Prostate gland (tissue), 2 donors: ENCODE measurements around the gene DLL4.

Experiments used
- POLR2AphosphoS5 ChIP-seq: sonication (generic); formaldehyde crosslinking; IDR thresholded peaks from one replicate; pipeline ENCODE4 v1.6.1; 2017; ENCODE audit warnings: antibody characterized with exemption
- TF ChIP-seq, protein P1 (sequence below), 4 experiments: fragments of 200-600 bp in 2 of 4; fragments of 450-650 bp in 2 of 4; sonication (generic) in 2 of 4; IDR thresholded peaks; 1 replicate in 3 of 4; 2 replicates in 1 of 4; pipeline ENCODE4 v1.5.1; 2016 to 2019; ENCODE audit warnings: antibody characterized with exemption in 4 of 4, mild to moderate bottlenecking in 2 of 4, moderate library complexity in 2 of 4

- TF ChIP-seq, protein P1, sequence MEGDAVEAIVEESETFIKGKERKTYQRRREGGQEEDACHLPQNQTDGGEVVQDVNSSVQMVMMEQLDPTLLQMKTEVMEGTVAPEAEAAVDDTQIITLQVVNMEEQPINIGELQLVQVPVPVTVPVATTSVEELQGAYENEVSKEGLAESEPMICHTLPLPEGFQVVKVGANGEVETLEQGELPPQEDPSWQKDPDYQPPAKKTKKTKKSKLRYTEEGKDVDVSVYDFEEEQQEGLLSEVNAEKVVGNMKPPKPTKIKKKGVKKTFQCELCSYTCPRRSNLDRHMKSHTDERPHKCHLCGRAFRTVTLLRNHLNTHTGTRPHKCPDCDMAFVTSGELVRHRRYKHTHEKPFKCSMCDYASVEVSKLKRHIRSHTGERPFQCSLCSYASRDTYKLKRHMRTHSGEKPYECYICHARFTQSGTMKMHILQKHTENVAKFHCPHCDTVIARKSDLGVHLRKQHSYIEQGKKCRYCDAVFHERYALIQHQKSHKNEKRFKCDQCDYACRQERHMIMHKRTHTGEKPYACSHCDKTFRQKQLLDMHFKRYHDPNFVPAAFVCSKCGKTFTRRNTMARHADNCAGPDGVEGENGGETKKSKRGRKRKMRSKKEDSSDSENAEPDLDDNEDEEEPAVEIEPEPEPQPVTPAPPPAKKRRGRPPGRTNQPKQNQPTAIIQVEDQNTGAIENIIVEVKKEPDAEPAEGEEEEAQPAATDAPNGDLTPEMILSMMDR (IDR thresholded peaks at IDR 0.05) = no peak
- no peak for TF ChIP-seq POLR2AphosphoS5
Observed at GRCh38 chr15:40915679-40916078, 13.5 kb upstream of the DLL4 start.
